SU-DHL-6 (cell line): Measurements from ENCODE around the gene HS6ST1.
A peak's percentile ranks its signal among the peaks of the same experiment; 100 is the strongest.

ENCODE experiments used
- H2AFZ ChIP-seq: fragments of 200-600 bp; sonication (generic); 2 replicates; pipeline ENCODE4 v1.6.1; 2014; ENCODE audit warnings: low read depth, mild to moderate bottlenecking, moderate library complexity, mixed read lengths, antibody characterized with exemption, low read length; ENCODE audit not compliant: severe bottlenecking
- H3F3A ChIP-seq: fragments of 200-600 bp; shearing (Covaris generic); 2 replicates; pipeline ENCODE4 v1.6.0; 2016; ENCODE audit warnings: antibody characterized with exemption, mild to moderate bottlenecking; ENCODE audit not compliant: insufficient read depth
- H3K27ac ChIP-seq: fragments of 200-600 bp; sonication (generic); 2 replicates; pipeline ENCODE4 v1.5.1; 2016; ENCODE audit warnings: low read depth, mild to moderate bottlenecking, low read length, moderate library complexity, mixed read lengths
- H3K27me3 ChIP-seq: fragments of 200-600 bp; sonication (generic), shearing (Covaris generic); 2 replicates; pipeline ENCODE4 v1.6.0; 2014; ENCODE audit warnings: mild to moderate bottlenecking, low read length
- H3K36me3 ChIP-seq: fragments of 200-600 bp; sonication (generic); 2 replicates; pipeline ENCODE4 v1.6.1; 2014; ENCODE audit warnings: mild to moderate bottlenecking, low read length, mixed read lengths
- H3K4me2 ChIP-seq: fragments of 300-600, 200-600 bp; shearing (Covaris generic), sonication (generic); 2 replicates; pipeline ENCODE4 v1.6.0; 2014; ENCODE audit warnings: low read length, low read depth, mild to moderate bottlenecking; ENCODE audit not compliant: poor library complexity, severe bottlenecking
- H3K4me3 ChIP-seq: fragments of 200-600 bp; sonication (generic); 2 replicates; pipeline ENCODE4 v1.5.1; 2014; ENCODE audit warnings: antibody characterized with exemption, low read length, mild to moderate bottlenecking, mixed read lengths; ENCODE audit not compliant: insufficient read depth, poor library complexity, severe bottlenecking
- H3K79me2 ChIP-seq: fragments of 200-600 bp; sonication (generic); 2 replicates; pipeline ENCODE4 v1.6.1; 2014; ENCODE audit warnings: mild to moderate bottlenecking, low read length, moderate library complexity; ENCODE audit not compliant: insufficient read depth
- H3K9ac ChIP-seq: fragments of 200-600 bp; sonication (generic); 2 replicates; pipeline ENCODE4 v1.7.0; 2014; ENCODE audit warnings: mild to moderate bottlenecking, low read length
- H3K9me2 ChIP-seq: fragments of 200-600 bp; sonication (generic); replicated peaks from 2 replicates; pipeline ENCODE4 v1.6.1; 2014; ENCODE audit warnings: low read length; ENCODE audit not compliant: insufficient read depth
- H3K9me3 ChIP-seq: fragments of 200-600 bp; sonication (generic); 2 replicates; pipeline ENCODE4 v1.6.1; 2014; ENCODE audit warnings: low read length, mixed read lengths; ENCODE audit not compliant: insufficient read depth
- H4K20me1 ChIP-seq: fragments of 200-600 bp; sonication (generic); 2 replicates; pipeline ENCODE4 v1.6.1; 2014; ENCODE audit warnings: low read depth, mild to moderate bottlenecking, antibody characterized with exemption, low read length, moderate library complexity, mixed read lengths
- CTCF ChIP-seq: fragments of 200-600 bp; sonication (generic); IDR thresholded peaks from one replicate; pipeline ENCODE4 v1.5.1; 2017; ENCODE audit warnings: antibody characterized with exemption, mild to moderate bottlenecking, low read length, moderate library complexity; ENCODE audit not compliant: insufficient read depth, poor library complexity, severe bottlenecking
- EZH2phosphoT487 ChIP-seq: fragments of 200-600 bp; sonication (generic), shearing (Covaris generic); conservative IDR thresholded peaks from 2 replicates; pipeline ENCODE4 v1.6.1; 2018; ENCODE audit warnings: mild to moderate bottlenecking, antibody characterized with exemption, low read length, moderate library complexity, mixed read lengths

HS6ST1 gene

GRCh38 chr2:128318776-128319464 lies at the start of gene HS6ST1:
TSS of gene HS6ST1 (minus strand) at chr2:128318868. CDS start at chr2:128318563, 305 bp downstream.
- H4K20me1 ChIP-seq, result peaks cover 4% of the 10 kb centered on the region; the same call in 1 of the 2 replicates
- H3K27ac ChIP-seq, result no peak within 1 kb of the TSS
- H2AFZ ChIP-seq, result peak within 1 kb of the TSS; percentile 92

GRCh38 chr2:128367601-128368359 lies 49.1 kb upstream of the HS6ST1 start:
- no peaks in the 10 kb centered on the region for H3K36me3 ChIP-seq
- no peaks in the 10 kb centered on the region for H3K27me3 ChIP-seq
- no peak overlapping the region for H3K4me3 ChIP-seq
- H2AFZ ChIP-seq, result no peak overlapping the region
- H3K9me3 ChIP-seq, result no peaks in the 10 kb centered on the region
- no peak overlapping the region for H3K27ac ChIP-seq
- H4K20me1 ChIP-seq, result no peaks in the 10 kb centered on the region
- H3K4me2 ChIP-seq, result no peak overlapping the region
- H3K79me2 ChIP-seq, result no peaks in the 10 kb centered on the region
- no peak overlapping the region for H3K9ac ChIP-seq
- no peaks in the 10 kb centered on the region for H3K9me2 ChIP-seq
- TF ChIP-seq EZH2phosphoT487 (no peak), CTCF (no peak)
- no peaks in the 10 kb centered on the region for H3F3A ChIP-seq

More at GRCh38 chr2:128318776-128319464, at the start of gene HS6ST1:
- no peak for TF ChIP-seq CTCF
- Histone ChIP-seq H3K27me3 (no peaks in the 10 kb centered on the region), H3K4me2 (peak within 1 kb of the TSS; percentile 65), H3F3A (no peaks in the 10 kb centered on the region), H3K36me3 (no peaks in the 10 kb centered on the region), H3K79me2 (peaks cover 14% of the 10 kb centered on the region), H3K9me3 (no peaks in the 10 kb centered on the region), H3K9me2 (no peaks in the 10 kb centered on the region), H3K9ac (peak within 1 kb of the TSS; percentile 63), H3K4me3 (peak within 1 kb of the TSS; percentile 62)

GRCh38 chr2:128366713-128367511 lies 48.2 kb upstream of the HS6ST1 start:
- H3K9ac ChIP-seq, result no peak overlapping the region
- H2AFZ ChIP-seq, result no peak overlapping the region
- H3K36me3 ChIP-seq, result no peaks in the 10 kb centered on the region
- H3F3A ChIP-seq, result no peaks in the 10 kb centered on the region
- no peaks in the 10 kb centered on the region for H4K20me1 ChIP-seq
- no peaks in the 10 kb centered on the region for H3K27me3 ChIP-seq
- TF ChIP-seq EZH2phosphoT487 (no peak), CTCF (no peak)
- H3K27ac ChIP-seq, result no peak overlapping the region
- no peaks in the 10 kb centered on the region for H3K79me2 ChIP-seq
- H3K4me3 ChIP-seq, result no peak overlapping the region
- H3K9me2 ChIP-seq, result no peaks in the 10 kb centered on the region
- no peaks in the 10 kb centered on the region for H3K9me3 ChIP-seq
- H3K4me2 ChIP-seq, result no peak overlapping the region
